IgD-negative memory B cell (primary cell): ENCODE data around the gene CDT1. TPM values are rescaled to one million over a fixed set of nuclear protein-coding genes. Genes with fewer than 3 reads are reported as not detected.
"Not testable (repeated sequence)": the region's sequence is repeated elsewhere in the genome, so short reads cannot be mapped to it uniquely, and the experiment has no call there.

Source experiments
- H3K27ac Mint-ChIP-seq, 3 donors: one replicate each; pipeline ENCODE4 v1.8.0; 2020 to 2022; ENCODE audit warnings: mild to moderate bottlenecking in 3 of 3, mixed read lengths in 3 of 3, moderate library complexity in 1 of 3
- H3K27me3 Mint-ChIP-seq: one replicate; pipeline ENCODE4 v1.8.0; 2021; ENCODE audit warnings: mixed read lengths
- H3K36me3 Mint-ChIP-seq: one replicate; pipeline ENCODE4 v1.8.0; 2020; ENCODE audit warnings: mild to moderate bottlenecking, mixed read lengths
- H3K4me1 Mint-ChIP-seq, 3 donors: one replicate each; pipeline ENCODE4 v1.8.0; 2020 to 2022; ENCODE audit warnings: mixed read lengths in 3 of 3, mild to moderate bottlenecking in 1 of 3
- H3K4me3 Mint-ChIP-seq, 4 donors: one replicate each; pipeline ENCODE4 v1.8.0; 2020 to 2022; ENCODE audit warnings: mild to moderate bottlenecking in 4 of 4, mixed read lengths in 4 of 4, moderate library complexity in 3 of 4
- H3K9me3 Mint-ChIP-seq, 3 donors: one replicate each; pipeline ENCODE4 v1.8.0; 2020 to 2021; ENCODE audit warnings: mixed read lengths in 3 of 3, mild to moderate bottlenecking in 1 of 3
- polyA plus RNA-seq: library from polyadenylated mRNA; unstranded; fragments of 300-500 nt; fragmentation: Illumina TruSeq; gene quantifications from one replicate; pipeline ENCODE4 v1.2.3, GENCODE V29; 2021

Gene CDT1
- polyA plus RNA-seq, 1 donor from 2014 or later = 0.20 TPM

- Mint-ChIP-seq H3K36me3 (no peaks in the 10 kb centered on the region), H3K27me3 (no peaks in the 10 kb centered on the region), H3K4me1 (no peaks in the 10 kb centered on the region), H3K4me3 (no peak overlapping the region), H3K27ac (no peak overlapping the region), H3K9me3 (no peaks in the 10 kb centered on the region)
Observed at GRCh38 chr16:88821168-88821850, 17.7 kb downstream of the CDT1 start.

- Mint-ChIP-seq H3K9me3 (no peaks in the 10 kb centered on the region), H3K4me3 (no peak overlapping the region), H3K36me3 (no peaks in the 10 kb centered on the region), H3K27ac (peak overlapping the region in 1 of 3 donors; percentile 76), H3K27me3 (no peaks in the 10 kb centered on the region), H3K4me1 (no peaks in the 10 kb centered on the region)
Observed at GRCh38 chr16:88822281-88823040, 18.9 kb downstream of the CDT1 start.

- H3K36me3 Mint-ChIP-seq, H3K27me3 Mint-ChIP-seq, H3K4me1 Mint-ChIP-seq, H3K9me3 Mint-ChIP-seq, H3K27ac Mint-ChIP-seq, H3K4me3 Mint-ChIP-seq: not testable (repeated sequence)
Observed at GRCh38 chr16:88823646-88824045, 20.1 kb downstream of the CDT1 start.

GRCh38 chr16:88824256-88825077 lies 20.9 kb downstream of the CDT1 start:
- H3K9me3 Mint-ChIP-seq = no peaks in the 10 kb centered on the region
- no peaks in the 10 kb centered on the region for H3K4me1 Mint-ChIP-seq
- H3K36me3 Mint-ChIP-seq = no peaks in the 10 kb centered on the region
- H3K27ac Mint-ChIP-seq = no peak overlapping the region
- no peak overlapping the region for H3K4me3 Mint-ChIP-seq
- H3K27me3 Mint-ChIP-seq = no peaks in the 10 kb centered on the region

GRCh38 chr16:88825146-88825545 lies 21.6 kb downstream of the CDT1 start:
- H3K4me1 Mint-ChIP-seq = no peaks in the 10 kb centered on the region
- no peak overlapping the region for H3K4me3 Mint-ChIP-seq
- H3K27ac Mint-ChIP-seq = no peak overlapping the region
- no peaks in the 10 kb centered on the region for H3K9me3 Mint-ChIP-seq
- no peaks in the 10 kb centered on the region for H3K27me3 Mint-ChIP-seq
- H3K36me3 Mint-ChIP-seq = no peaks in the 10 kb centered on the region

DNA sequence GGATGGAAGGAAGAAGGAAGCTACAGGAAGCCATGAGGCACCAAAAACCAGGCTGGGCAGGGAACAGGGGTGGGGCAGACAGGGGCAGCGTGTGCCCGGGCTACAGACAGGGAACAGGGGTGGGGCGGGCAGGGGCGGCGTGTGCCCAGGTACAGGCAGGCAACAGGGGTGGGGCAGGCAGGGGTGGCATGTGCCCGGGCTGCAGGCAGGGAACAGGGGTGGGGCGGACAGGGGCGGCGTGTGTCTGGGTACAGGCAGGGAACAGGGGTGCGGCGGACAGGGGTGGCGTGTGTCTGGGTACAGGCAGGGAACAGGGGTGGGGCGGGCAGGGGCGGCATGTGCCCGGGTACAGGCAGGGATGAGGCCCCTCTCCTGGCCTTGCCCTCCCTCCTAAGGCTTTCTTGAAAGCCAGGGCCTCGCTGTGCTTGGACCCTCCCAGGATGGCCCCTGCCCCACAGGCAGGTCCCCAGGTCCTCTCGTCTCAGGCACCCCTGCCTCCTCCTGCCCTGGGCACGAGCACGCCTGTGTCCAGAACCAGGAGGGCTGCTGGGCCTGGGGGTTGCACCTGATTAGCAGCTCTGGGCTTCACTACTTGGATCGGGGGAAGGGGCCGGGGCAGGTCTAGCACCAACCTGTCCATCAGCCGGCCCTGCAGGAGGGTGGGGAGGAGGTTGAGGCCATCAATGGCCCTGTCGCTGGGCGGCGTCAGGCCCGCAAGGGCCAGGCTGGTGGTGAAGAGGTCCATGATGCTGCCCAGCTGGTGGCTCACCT lies 22.7 kb downstream of the CDT1 start:
- H3K9me3 Mint-ChIP-seq = no peaks in the 10 kb centered on the region
- no peaks in the 10 kb centered on the region for H3K36me3 Mint-ChIP-seq
- H3K27ac Mint-ChIP-seq = no peak overlapping the region
- no peaks in the 10 kb centered on the region for H3K27me3 Mint-ChIP-seq
- H3K4me3 Mint-ChIP-seq = no peak overlapping the region
- H3K4me1 Mint-ChIP-seq = no peaks in the 10 kb centered on the region

GRCh38 chr16:88827727-88828126 lies 24.1 kb downstream of the CDT1 start:
- no peaks in the 10 kb centered on the region for H3K27me3 Mint-ChIP-seq
- H3K4me1 Mint-ChIP-seq = no peaks in the 10 kb centered on the region
- H3K27ac Mint-ChIP-seq = no peak overlapping the region
- no peak overlapping the region for H3K4me3 Mint-ChIP-seq
- no peaks in the 10 kb centered on the region for H3K9me3 Mint-ChIP-seq
- H3K36me3 Mint-ChIP-seq = no peaks in the 10 kb centered on the region

GRCh38 chr16:88828711-88829110 lies 25.1 kb downstream of the CDT1 start:
- Mint-ChIP-seq H3K9me3 (no peaks in the 10 kb centered on the region), H3K36me3 (no peaks in the 10 kb centered on the region), H3K27me3 (no peaks in the 10 kb centered on the region), H3K4me1 (no peaks in the 10 kb centered on the region), H3K27ac (no peak overlapping the region), H3K4me3 (no peak overlapping the region)

GRCh38 chr16:88830258-88830657 lies 26.7 kb downstream of the CDT1 start:
- Mint-ChIP-seq H3K4me1 (no peaks in the 10 kb centered on the region), H3K27ac (peak overlapping the region in 1 of 3 donors; percentile 77), H3K36me3 (no peaks in the 10 kb centered on the region)

GRCh38 chr16:88830783-88831182 lies 27.2 kb downstream of the CDT1 start:
- Mint-ChIP-seq H3K4me1 (no peaks in the 10 kb centered on the region), H3K27ac (peak overlapping the region in 1 of 3 donors; percentile 77), H3K36me3 (no peaks in the 10 kb centered on the region), H3K9me3 (no peaks in the 10 kb centered on the region), H3K4me3 (no peak overlapping the region), H3K27me3 (peaks cover 2% of the 10 kb centered on the region)

More at GRCh38 chr16:88830258-88830657, 26.7 kb downstream of the CDT1 start:
- Mint-ChIP-seq H3K27me3 (no peaks in the 10 kb centered on the region), H3K4me3 (no peak overlapping the region), H3K9me3 (no peaks in the 10 kb centered on the region)

- H3K4me1 Mint-ChIP-seq = no peaks in the 10 kb centered on the region
Observed at GRCh38 chr16:88831838-88832237, 28.2 kb downstream of the CDT1 start.

GRCh38 chr16:88833086-88833485 lies 29.5 kb downstream of the CDT1 start:
- Mint-ChIP-seq H3K9me3 (no peaks in the 10 kb centered on the region), H3K4me1 (no peaks in the 10 kb centered on the region), H3K27me3 (peaks cover 2% of the 10 kb centered on the region), H3K36me3 (no peaks in the 10 kb centered on the region), H3K27ac (no peak overlapping the region), H3K4me3 (no peak overlapping the region)

More at GRCh38 chr16:88831838-88832237, 28.2 kb downstream of the CDT1 start:
- H3K27ac Mint-ChIP-seq = no peak overlapping the region
- no peaks in the 10 kb centered on the region for H3K9me3 Mint-ChIP-seq
- H3K4me3 Mint-ChIP-seq = no peak overlapping the region
- H3K36me3 Mint-ChIP-seq = no peaks in the 10 kb centered on the region
- H3K27me3 Mint-ChIP-seq = peaks cover 2% of the 10 kb centered on the region

DNA sequence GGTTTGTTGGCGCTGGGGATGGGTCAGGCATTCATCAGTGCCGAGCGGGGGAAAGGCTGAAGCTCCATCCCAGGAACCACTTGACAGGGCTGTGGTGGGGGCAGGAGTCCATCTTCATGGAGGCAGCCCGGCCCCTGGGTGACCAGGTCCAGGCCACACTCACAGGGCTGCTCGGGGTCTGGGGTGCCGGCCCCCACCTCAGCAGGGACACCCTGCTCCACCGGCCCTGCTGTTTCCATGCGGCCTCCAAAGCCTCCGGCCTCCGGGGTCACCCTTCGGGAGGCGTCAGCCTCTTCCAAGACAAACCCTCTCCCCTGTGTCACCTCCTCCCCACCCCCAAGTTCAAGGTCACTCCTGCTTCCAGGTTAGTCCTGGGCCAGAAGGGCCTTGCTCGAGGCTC lies 31.1 kb downstream of the CDT1 start:
- Mint-ChIP-seq H3K36me3 (peaks cover 1% of the 10 kb centered on the region), H3K9me3 (no peaks in the 10 kb centered on the region), H3K27ac (no peak overlapping the region), H3K4me3 (no peak overlapping the region), H3K27me3 (peaks cover 2% of the 10 kb centered on the region), H3K4me1 (no peaks in the 10 kb centered on the region)

- no peaks in the 10 kb centered on the region for H3K4me1 Mint-ChIP-seq
- peaks cover 2% of the 10 kb centered on the region for H3K27me3 Mint-ChIP-seq
- H3K9me3 Mint-ChIP-seq = no peaks in the 10 kb centered on the region
- H3K4me3 Mint-ChIP-seq = no peak overlapping the region
- H3K27ac Mint-ChIP-seq = no peak overlapping the region
- peaks cover 6% of the 10 kb centered on the region for H3K36me3 Mint-ChIP-seq
Observed at GRCh38 chr16:88835383-88835782, 31.8 kb downstream of the CDT1 start.

- Mint-ChIP-seq H3K27ac (no peak overlapping the region), H3K36me3 (peaks cover 6% of the 10 kb centered on the region)
Observed at GRCh38 chr16:88835818-88836217, 32.2 kb downstream of the CDT1 start.

More at GRCh38 chr16:88835818-88836217, 32.2 kb downstream of the CDT1 start:
- Mint-ChIP-seq H3K9me3 (no peaks in the 10 kb centered on the region), H3K4me1 (no peaks in the 10 kb centered on the region), H3K4me3 (no peak overlapping the region), H3K27me3 (peaks cover 2% of the 10 kb centered on the region)
